Liver (tissue), 3 donors: Measurements from ENCODE around the gene MARS1.

ENCODE experiments used
- ATF3 ChIP-seq: IDR thresholded peaks from 2 replicates; pipeline ENCODE4 v1.6.1; 2016; ENCODE audit warnings: antibody characterized with exemption
- CTCF ChIP-seq: fragments of 150-350 bp; IDR thresholded peaks from 2 replicates; pipeline ENCODE4 v1.5.1; 2017; ENCODE audit warnings: improper control_type of control experiment, low read depth, low read length; ENCODE audit not compliant: missing input control
- FOXA1 ChIP-seq: IDR thresholded peaks from 2 replicates; pipeline ENCODE4 v1.6.1; 2016; ENCODE audit warnings: antibody characterized with exemption
- GABPA ChIP-seq, 2 donors: IDR thresholded peaks in 1 of 2; conservative IDR thresholded peaks in 1 of 2; 2 replicates each; pipeline ENCODE4 v1.6.1; 2016; ENCODE audit warnings: antibody characterized with exemption in 2 of 2, mild to moderate bottlenecking in 1 of 2, moderate library complexity in 1 of 2
- HNF4A ChIP-seq, 2 donors: conservative IDR thresholded peaks; 2 replicates each; pipeline ENCODE4 v1.6.1; 2016; ENCODE audit warnings: antibody characterized with exemption in 2 of 2, mild to moderate bottlenecking in 2 of 2
- JUND ChIP-seq, 2 donors: IDR thresholded peaks; 2 replicates each; pipeline ENCODE4 v1.6.1; 2016; ENCODE audit warnings: antibody characterized with exemption in 2 of 2
- MAX ChIP-seq: IDR thresholded peaks from 2 replicates; pipeline ENCODE4 v1.6.1; 2016; ENCODE audit warnings: antibody characterized with exemption
- RAD21 ChIP-seq, 2 donors: IDR thresholded peaks; 2 replicates each; pipeline ENCODE4 v1.6.1; 2016; ENCODE audit warnings: antibody characterized with exemption in 2 of 2, mild to moderate bottlenecking in 2 of 2
- REST ChIP-seq: IDR thresholded peaks from 2 replicates; pipeline ENCODE4 v1.6.1; 2016; ENCODE audit warnings: antibody characterized with exemption, mild to moderate bottlenecking
- SP1 ChIP-seq: IDR thresholded peaks from 2 replicates; pipeline ENCODE4 v1.6.1; 2018; ENCODE audit warnings: antibody characterized with exemption, mild to moderate bottlenecking
- TAF1 ChIP-seq: conservative IDR thresholded peaks from 2 replicates; pipeline ENCODE4 v1.6.1; 2016; ENCODE audit warnings: antibody characterized with exemption, mild to moderate bottlenecking
- YY1 ChIP-seq: IDR thresholded peaks from 2 replicates; pipeline ENCODE4 v1.6.1; 2016; ENCODE audit warnings: antibody characterized with exemption, mild to moderate bottlenecking
- ZBTB33 ChIP-seq: IDR thresholded peaks from 2 replicates; pipeline ENCODE4 v1.6.1; 2016; ENCODE audit warnings: antibody characterized with exemption
- donor health status: healthy.
- donor health status: healthy.

- no peak for TF ChIP-seq MAX
- no peak for TF ChIP-seq SP1
- no peak for TF ChIP-seq CTCF
- TF ChIP-seq HNF4A (conservative IDR thresholded peaks at IDR 0.05), result no peak
- no peak for TF ChIP-seq FOXA1
- no peak for TF ChIP-seq YY1
- no peak for TF ChIP-seq JUND (IDR thresholded peaks at IDR 0.05)
- no peak for TF ChIP-seq RAD21 (IDR thresholded peaks at IDR 0.05)
- no peak for TF ChIP-seq ZBTB33
- TF ChIP-seq REST, result no peak
- no peak for TF ChIP-seq TAF1
- TF ChIP-seq ATF3, result no peak
- no peak for TF ChIP-seq GABPA (IDR thresholded peaks at IDR 0.05 in 1 of 2, conservative IDR thresholded peaks at IDR 0.05 in 1 of 2)
These were observed 23.9 kb downstream of the MARS1 start for GRCh38 chr12:57511588-57512325.
